Measurements from ENCODE around the gene ABCE1.

The ABCE1 gene

GRCh38 chr4:145103496-145103895 lies 5.4 kb downstream of the ABCE1 start:
- no peak for DNase-seq (ENCODE audit: extremely low read depth, insufficient read length)
- no peaks in the 10 kb centered on the region for H3K27me3 ChIP-seq (replicated peaks; ENCODE audit: control insufficient read depth, insufficient read depth, low read length)
- H3K36me3 ChIP-seq (ENCODE audit: control insufficient read depth, insufficient read depth, low read length), result no peaks in the 10 kb centered on the region; the same call in none of the 2 replicates
- no peak for TF ChIP-seq CTCF (IDR thresholded peaks at IDR 0.05; ENCODE audit: insufficient read depth, low read length, poor library complexity, severe bottlenecking)
- no peak overlapping the region for H3K4me3 ChIP-seq (replicated peaks; ENCODE audit: low read depth, low read length)

- peaks cover 2% of the 10 kb centered on the region for H3K36me3 ChIP-seq (ENCODE audit: control insufficient read depth, insufficient read depth, low read length)
- no peak for TF ChIP-seq CTCF (IDR thresholded peaks at IDR 0.05; ENCODE audit: insufficient read depth, low read length, poor library complexity, severe bottlenecking)
- H3K27me3 ChIP-seq (replicated peaks; ENCODE audit: control insufficient read depth, insufficient read depth, low read length), result no peaks in the 10 kb centered on the region
- H3K4me3 ChIP-seq (replicated peaks; ENCODE audit: low read depth, low read length), result no peak overlapping the region
- no peak for DNase-seq (ENCODE audit: extremely low read depth, insufficient read length)
Measured at GRCh38 chr4:145107126-145107525, 9.0 kb downstream of the ABCE1 start.

GRCh38 chr4:145108128-145108527 lies 10.0 kb downstream of the ABCE1 start:
- H3K36me3 ChIP-seq (ENCODE audit: control insufficient read depth, insufficient read depth, low read length), result peaks cover 2% of the 10 kb centered on the region
- no peak overlapping the region for H3K4me3 ChIP-seq (replicated peaks; ENCODE audit: low read depth, low read length)
- DNase-seq (ENCODE audit: extremely low read depth, insufficient read length), result no peak
- no peaks in the 10 kb centered on the region for H3K27me3 ChIP-seq (replicated peaks; ENCODE audit: control insufficient read depth, insufficient read depth, low read length)
- no peak for TF ChIP-seq CTCF (IDR thresholded peaks at IDR 0.05; ENCODE audit: insufficient read depth, low read length, poor library complexity, severe bottlenecking)

- Histone ChIP-seq H3K4me3 (replicated peaks; ENCODE audit: low read depth, low read length) (no peak overlapping the region; the same call in 1 of the 2 replicates), H3K27me3 (replicated peaks; ENCODE audit: control insufficient read depth, insufficient read depth, low read length) (no peaks in the 10 kb centered on the region), H3K36me3 (ENCODE audit: control insufficient read depth, insufficient read depth, low read length) (peaks cover 2% of the 10 kb centered on the region)
- DNase-seq (ENCODE audit: extremely low read depth, insufficient read length), result no peak
- no peak for TF ChIP-seq CTCF (IDR thresholded peaks at IDR 0.05; ENCODE audit: insufficient read depth, low read length, poor library complexity, severe bottlenecking)
Measured at GRCh38 chr4:145125396-145125795, 27.3 kb downstream of the ABCE1 start.

- no peaks in the 10 kb centered on the region for H3K27me3 ChIP-seq (replicated peaks; ENCODE audit: control insufficient read depth, insufficient read depth, low read length)
- H3K4me3 ChIP-seq (replicated peaks; ENCODE audit: low read depth, low read length), result no peak overlapping the region
- H3K36me3 ChIP-seq (ENCODE audit: control insufficient read depth, insufficient read depth, low read length), result peaks cover 1% of the 10 kb centered on the region
- DNase-seq (ENCODE audit: extremely low read depth, insufficient read length), result no peak
- no peak for TF ChIP-seq CTCF (IDR thresholded peaks at IDR 0.05; ENCODE audit: insufficient read depth, low read length, poor library complexity, severe bottlenecking)
Measured at GRCh38 chr4:145130130-145130529, 32.0 kb downstream of the ABCE1 start.

GRCh38 chr4:145130788-145131399 lies 32.8 kb downstream of the ABCE1 start:
- Histone ChIP-seq H3K36me3 (ENCODE audit: control insufficient read depth, insufficient read depth, low read length) (no peaks in the 10 kb centered on the region; the same call in 1 of the 2 replicates), H3K4me3 (replicated peaks; ENCODE audit: low read depth, low read length) (no peak overlapping the region), H3K27me3 (replicated peaks; ENCODE audit: control insufficient read depth, insufficient read depth, low read length) (no peaks in the 10 kb centered on the region)
- no peak for DNase-seq (ENCODE audit: extremely low read depth, insufficient read length)
- TF ChIP-seq CTCF (IDR thresholded peaks at IDR 0.05; ENCODE audit: insufficient read depth, low read length, poor library complexity, severe bottlenecking), result no peak
